GM18867 (cell line): ENCODE results near the gene DDX52.
"Not testable (repeated sequence)": the region's sequence is repeated elsewhere in the genome, so short reads cannot be mapped to it uniquely, and the experiment has no call there.

ENCODE experiments used
- ATAC-seq: cut with Tn5 transposase; IDR thresholded peaks from one replicate; pipeline ENCODE4 v1.9.1; 2021; ENCODE audit warnings: mild to moderate bottlenecking, moderate library complexity; ENCODE audit not compliant: unreplicated experiment

The DDX52 gene

GRCh38 chr17:37651849-37652248 is 8.6 kb upstream of the DDX52 start:
- ATAC-seq = no peak

- no peak for ATAC-seq
Measured at GRCh38 chr17:37650419-37651003, 7.3 kb upstream of the DDX52 start.

- ATAC-seq = no peak
Measured at GRCh38 chr17:37648555-37648954, 5.3 kb upstream of the DDX52 start.

GRCh38 chr17:37647856-37648255 is 4.6 kb upstream of the DDX52 start:
- ATAC-seq = no peak

GRCh38 chr17:37643869-37644268 is 623 bp upstream of the DDX52 start:
- ATAC-seq = no peak

- ATAC-seq = no peak
Measured at GRCh38 chr17:37642681-37643080, 565 bp downstream of the DDX52 start.

GRCh38 chr17:37640015-37640414 is 3.2 kb downstream of the DDX52 start:
- no peak for ATAC-seq

- ATAC-seq = no peak
Measured at GRCh38 chr17:37637956-37638355, 5.3 kb downstream of the DDX52 start.

GRCh38 chr17:37616430-37616829 is 26.8 kb downstream of the DDX52 start:
- ATAC-seq = not testable (repeated sequence)

- ATAC-seq = no peak
Measured at GRCh38 chr17:37614823-37615222, 28.4 kb downstream of the DDX52 start.

- ATAC-seq = no peak
Measured at GRCh38 chr17:37614391-37614790, 28.9 kb downstream of the DDX52 start.

GRCh38 chr17:37610971-37611370 is 32.3 kb downstream of the DDX52 start:
- no peak for ATAC-seq

GRCh38 chr17:37610041-37610420 is 33.2 kb downstream of the DDX52 start:
- not testable (repeated sequence) for ATAC-seq

- peak; percentile 89 for ATAC-seq
Measured at GRCh38 chr17:37609170-37610040, 33.8 kb downstream of the DDX52 start, which contains the start of gene SYNRG. TSS of gene SYNRG (minus strand) at chr17:37609418. CDS start at chr17:37609355, 63 bp downstream.

- ATAC-seq = peak; percentile 1
Measured at GRCh38 chr17:37608351-37609169, 34.7 kb downstream of the DDX52 start.

GRCh38 chr17:37607637-37608331 is 35.5 kb downstream of the DDX52 start:
- no peak for ATAC-seq

GRCh38 chr17:37605813-37606505 is 37.3 kb downstream of the DDX52 start:
- ATAC-seq = no peak

GRCh38 chr17:37605081-37605480 is 38.2 kb downstream of the DDX52 start:
- no peak for ATAC-seq

GRCh38 chr17:37604556-37604955 is 38.7 kb downstream of the DDX52 start:
- ATAC-seq = no peak

- no peak for ATAC-seq
Measured at GRCh38 chr17:37598145-37598544, 45.1 kb downstream of the DDX52 start.
